ENCODE results near the gene SERPIND1.
"Not testable (repeated sequence)": the region's sequence is repeated elsewhere in the genome, so short reads cannot be mapped to it uniquely, and the experiment has no call there.

SERPIND1 gene

DNA sequence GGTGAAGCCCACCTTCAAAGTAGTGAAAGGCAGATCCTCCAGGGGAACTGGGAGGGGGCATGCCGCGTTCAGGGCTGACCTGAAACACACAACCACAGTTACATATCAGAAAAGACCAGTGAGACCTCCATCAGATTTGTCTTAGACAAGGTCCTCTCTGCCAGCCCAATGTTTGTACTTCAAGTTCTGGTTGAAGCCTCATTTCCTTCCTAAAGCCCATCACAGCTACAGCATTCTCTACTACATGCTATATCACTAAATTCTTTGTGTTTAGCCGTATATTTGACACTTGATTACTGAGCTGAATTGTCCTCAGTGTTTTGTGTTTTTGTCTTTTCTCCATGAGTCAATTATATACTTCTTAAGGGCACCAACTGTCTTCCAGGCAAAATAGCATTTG lies 44.6 kb downstream of the SERPIND1 start:
- no peak for DNase-seq

DNA sequence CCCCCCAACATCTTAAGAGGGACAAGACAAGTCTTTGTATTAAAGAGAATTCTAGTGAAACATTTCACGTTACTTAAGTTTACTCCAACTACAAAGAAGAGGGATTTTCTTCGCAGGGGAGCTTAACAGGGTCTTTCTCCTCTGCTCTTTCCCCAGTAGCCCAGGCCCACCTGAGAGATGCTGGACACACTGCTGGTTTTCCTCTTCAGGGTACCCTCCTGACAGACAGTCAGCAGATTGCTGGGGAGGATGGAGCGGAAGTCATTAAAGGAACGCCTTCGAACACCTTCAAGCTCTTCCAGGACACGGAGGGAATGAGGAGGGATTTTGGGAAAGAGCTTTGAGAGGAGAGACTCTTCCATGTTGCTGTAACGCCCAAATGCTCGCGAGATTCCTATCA lies 45.6 kb downstream of the SERPIND1 start:
- DNase-seq: no peak

DNA sequence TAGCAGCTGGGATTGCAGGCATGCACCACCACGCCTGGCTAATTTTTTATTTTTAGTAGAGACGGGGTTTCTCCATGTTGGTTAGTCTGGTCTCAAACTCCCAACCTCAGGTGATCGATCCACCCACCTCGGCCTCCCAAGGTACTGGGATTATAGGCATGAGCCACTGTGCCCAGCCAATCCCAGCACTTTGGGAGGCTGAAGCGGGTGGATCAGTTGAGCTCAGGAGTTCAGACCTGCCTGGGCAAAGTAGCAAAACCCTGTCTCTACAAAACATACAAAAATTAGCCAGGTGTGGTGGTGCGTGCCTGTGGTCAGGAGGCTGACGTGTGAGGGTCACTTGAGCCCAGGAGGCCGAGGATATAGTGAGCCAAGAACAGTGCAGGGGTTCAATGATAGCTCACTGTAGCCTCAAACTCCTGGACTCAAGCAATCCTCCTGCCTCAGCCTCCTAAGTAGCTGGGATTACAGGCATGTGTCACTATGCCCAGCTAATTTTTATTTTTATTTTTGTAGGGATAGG lies 47.9 kb downstream of the SERPIND1 start:
- not testable (repeated sequence) for DNase-seq

DNA sequence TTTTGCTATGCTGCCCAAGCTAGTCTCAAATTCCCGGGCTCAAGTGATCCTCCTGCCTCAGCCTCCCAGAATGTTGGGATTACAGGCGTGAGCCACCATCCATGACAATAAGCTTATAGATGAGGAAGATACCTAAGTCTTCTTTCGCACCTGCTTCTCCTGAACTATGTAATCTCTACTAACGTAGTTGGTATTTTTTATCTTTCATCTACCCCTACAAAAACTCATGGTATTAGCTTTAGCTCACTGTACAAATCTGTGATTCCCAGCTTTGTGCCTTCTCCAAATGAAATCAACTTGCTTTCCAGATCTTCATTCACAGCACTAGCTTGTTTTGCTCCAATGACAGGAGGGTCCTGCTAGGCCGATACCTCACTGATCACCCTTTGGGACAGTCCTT lies 48.3 kb downstream of the SERPIND1 start:
- no peak for DNase-seq

DNA sequence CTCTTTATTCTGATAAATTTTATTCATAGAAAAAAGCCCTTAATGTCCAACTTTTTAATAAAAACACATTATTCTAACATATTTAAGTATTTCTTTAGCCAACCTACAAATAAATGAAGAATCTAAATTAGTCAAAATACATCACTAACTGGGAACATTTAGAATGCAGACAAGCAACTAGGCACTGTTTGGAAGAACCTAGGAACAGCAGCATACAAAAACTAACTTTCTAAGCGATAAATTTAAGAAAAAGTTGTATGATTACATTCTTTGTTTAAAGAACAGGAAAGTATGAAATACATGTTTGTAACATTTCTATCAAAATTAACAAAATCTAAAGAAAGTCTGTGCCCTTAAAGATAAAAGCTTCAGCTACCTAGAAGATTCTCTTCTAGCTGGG lies 49.4 kb downstream of the SERPIND1 start:
- no peak for DNase-seq

DNA sequence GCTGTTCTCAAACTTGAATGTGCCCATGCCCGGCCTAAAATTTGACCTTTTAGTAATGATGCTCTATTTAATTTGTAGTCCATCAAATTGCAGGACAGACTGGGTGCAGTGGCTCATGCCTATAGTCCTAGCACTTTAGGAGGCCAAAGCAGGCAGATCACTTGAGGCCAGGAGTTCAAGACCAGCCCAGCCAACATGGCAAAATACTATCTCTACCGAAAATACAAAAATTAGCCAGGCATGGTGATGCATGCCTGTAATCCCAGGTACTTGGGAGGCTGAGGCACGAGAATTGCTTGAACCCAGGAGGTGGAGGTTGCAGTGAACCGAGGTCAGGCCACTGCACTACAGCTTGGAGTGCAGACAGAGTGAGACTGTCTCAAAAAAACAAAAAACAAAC lies 51.3 kb downstream of the SERPIND1 start:
- DNase-seq: not testable (repeated sequence)

DNA sequence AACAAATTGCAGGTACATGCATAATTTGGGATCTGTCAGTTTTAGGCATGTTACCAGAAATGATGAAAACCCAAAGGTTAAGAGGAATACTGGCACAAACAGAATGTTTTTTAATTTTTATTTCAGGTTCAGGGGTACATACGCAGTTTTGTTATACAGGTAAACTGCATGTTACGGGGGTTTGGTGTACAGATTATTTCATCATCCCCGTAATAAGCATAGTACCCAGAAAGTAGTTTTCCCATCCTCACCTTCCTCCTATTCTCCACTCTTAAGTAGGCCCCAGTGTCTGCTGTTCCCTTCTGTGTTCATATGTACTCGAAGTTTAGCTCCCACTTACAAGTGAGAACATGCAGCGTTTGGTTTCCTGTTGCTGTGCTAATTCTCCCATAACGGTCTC lies 51.7 kb downstream of the SERPIND1 start:
- no peak for DNase-seq

DNA sequence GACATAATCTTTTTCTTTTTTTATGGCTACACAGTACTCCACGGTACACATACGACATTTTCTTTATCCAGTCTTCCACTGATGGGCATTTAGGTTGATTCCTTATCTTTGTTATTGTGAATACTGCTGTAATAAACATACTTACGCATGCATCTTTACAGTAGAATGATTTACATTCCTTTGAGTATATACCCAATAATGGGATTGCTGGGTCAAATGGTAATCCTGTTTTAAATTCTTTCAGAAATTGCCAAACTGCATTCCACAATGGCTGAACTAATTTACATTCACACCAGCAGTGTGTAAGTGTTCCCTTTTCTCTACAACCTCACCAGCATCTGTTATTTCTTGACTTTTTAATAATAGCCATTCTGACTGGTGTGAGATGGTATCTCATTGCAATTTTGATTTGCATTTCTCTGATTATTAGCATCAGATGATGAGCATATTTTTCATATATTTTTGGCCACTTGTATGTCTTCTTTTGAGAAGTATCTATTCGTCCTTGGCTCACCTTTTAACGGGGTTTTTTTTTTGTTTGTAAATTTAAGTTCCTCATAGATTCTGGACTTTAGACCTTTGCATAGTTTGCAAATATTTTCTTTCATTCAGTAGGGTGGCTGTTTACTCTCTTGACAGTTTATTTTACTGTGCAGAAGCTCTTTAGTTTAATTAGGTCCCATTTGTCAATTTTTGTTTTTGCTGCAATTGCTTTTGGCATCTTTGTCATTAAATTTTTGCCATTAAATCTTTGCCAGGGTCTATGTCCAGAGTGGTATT lies 52.6 kb downstream of the SERPIND1 start:
- not testable (repeated sequence) for DNase-seq

DNA sequence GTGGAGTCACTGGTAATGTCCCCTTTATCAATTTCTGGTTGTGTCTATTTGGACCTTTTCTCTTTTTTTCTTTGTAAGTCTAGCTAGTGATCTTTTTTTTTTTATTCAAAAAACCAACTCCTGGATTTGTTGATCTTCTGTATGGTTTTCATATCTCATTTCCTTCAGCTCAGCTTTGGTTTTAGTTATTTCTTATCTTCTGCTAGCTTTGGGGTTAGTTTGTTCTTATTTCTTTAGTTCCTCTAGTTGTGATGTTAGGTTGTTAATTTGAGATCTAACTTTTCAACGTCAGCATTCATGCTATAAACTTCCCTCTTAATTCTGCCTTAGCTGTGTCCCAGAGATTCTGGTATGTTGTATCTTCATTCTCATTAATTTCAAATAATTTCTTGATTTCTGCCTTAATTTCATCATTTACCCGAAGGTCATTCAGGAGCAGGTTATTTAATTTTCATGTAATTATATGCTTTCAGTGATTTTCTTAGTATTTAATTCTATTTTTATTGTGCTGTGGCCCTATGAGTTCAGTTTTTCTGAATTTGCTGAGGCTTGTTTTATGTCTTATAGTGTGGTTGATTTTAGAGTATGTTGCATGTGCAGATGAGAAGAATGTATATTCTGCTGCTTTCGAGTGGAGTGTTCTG lies 55.7 kb downstream of the SERPIND1 start:
- DNase-seq: no peak

DNA sequence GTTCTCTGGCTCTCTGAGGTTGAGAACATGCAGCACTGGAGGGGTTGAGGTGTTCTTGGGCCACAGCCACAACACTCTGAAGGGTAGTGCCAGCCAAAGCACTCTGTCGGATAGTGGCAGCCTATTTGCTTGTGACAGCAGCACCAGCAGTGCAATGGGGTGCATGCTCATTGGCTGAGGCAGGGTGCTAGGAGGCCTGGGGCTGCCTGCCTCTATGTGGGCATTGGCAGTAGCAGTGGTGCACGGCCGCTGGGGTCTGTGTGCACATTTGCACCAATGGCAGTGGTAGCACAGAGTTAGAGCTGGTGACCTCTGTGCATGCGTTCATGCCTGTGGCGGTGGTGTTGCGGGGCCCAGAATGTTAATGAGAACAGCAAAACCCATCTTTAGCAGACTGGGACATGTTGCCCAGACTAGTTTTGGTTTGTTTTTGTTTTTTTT lies 59.3 kb downstream of the SERPIND1 start:
- DNase-seq: no peak

DNA sequence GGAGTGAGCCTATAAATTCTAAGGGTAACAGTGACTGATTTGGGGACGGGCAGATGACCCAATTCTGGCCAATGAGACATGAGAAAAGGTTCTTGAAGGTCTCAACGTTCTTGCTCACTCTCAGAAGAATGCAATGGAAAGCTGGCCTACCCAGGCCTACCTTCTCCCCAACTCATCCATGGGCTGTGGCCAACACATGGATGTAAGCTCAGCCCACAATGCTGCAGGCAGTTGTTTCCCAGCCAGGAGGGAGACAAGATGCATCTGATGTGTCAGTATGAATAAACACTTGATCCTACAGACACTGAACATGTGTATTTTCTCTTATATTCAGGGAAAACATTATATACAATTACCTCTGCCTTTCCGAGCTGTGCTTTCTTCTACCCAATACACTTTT lies 60.3 kb downstream of the SERPIND1 start:
- DNase-seq: no peak

DNA sequence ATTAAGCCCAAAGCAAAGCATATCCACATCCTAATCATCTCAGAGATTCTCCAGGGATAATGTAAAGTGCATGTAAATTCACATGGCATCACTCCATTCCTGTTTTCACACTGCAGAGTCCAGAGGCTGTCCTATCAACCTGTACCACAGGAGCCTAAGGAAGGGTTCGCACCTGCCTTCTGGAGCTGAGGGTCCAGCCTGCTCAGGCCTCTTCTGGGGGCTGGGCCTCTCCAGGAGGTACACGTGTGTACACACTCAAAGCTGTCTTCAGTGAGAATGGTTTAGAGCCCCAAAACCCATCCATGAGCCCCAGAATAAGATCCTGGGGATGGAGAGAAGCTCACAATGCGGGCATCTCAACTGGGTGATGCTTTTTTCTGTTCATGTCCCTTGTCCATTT lies 60.8 kb downstream of the SERPIND1 start:
- DNase-seq: no peak
